Aorta (tissue), 5 donors: Measurements from ENCODE around the gene ARHGEF10L. TPM values are rescaled to one million over a fixed set of nuclear protein-coding genes. Genes with fewer than 3 reads are reported as not detected.
A peak's percentile ranks its signal among the peaks of the same experiment; 100 is the strongest.

Experiments used
- ATAC-seq: fragments of 200-7000 bp; cut with Tn5 transposase; one replicate; pipeline ENCODE4 v1.9.1; 2022; ENCODE audit warnings: moderate library complexity; ENCODE audit not compliant: low FRiP score
- DNase-seq, 2 donors: peaks; one replicate each; pipeline ENCODE4 v3.0.0-alpha.2; 2020
- H3K27ac ChIP-seq, 2 donors: one replicate each; pipeline ENCODE4 v1.5.1; 2013; ENCODE audit warnings: low read length in 2 of 2, mild to moderate bottlenecking in 2 of 2, moderate library complexity in 2 of 2, control low read depth in 1 of 2, inconsistent platforms in 1 of 2, low read depth in 1 of 2
- H3K27me3 ChIP-seq, 2 donors: one replicate each; pipeline ENCODE4 v1.6.1; 2013; ENCODE audit warnings: control low read depth in 1 of 2, low read length in 1 of 2, mild to moderate bottlenecking in 1 of 2, moderate library complexity in 1 of 2; ENCODE audit not compliant: insufficient read depth in 2 of 2, control insufficient read depth in 1 of 2
- H3K36me3 ChIP-seq, 2 donors: one replicate each; pipeline ENCODE4 v1.6.1; 2013; ENCODE audit warnings: control low read depth in 1 of 2, low read length in 1 of 2, mild to moderate bottlenecking in 1 of 2; ENCODE audit not compliant: insufficient read depth in 2 of 2, control insufficient read depth in 1 of 2
- H3K4me1 ChIP-seq, 2 donors: one replicate each; pipeline ENCODE4 v1.6.1; 2013; ENCODE audit warnings: low read length in 2 of 2, control low read depth in 1 of 2, mild to moderate bottlenecking in 1 of 2, moderate library complexity in 1 of 2; ENCODE audit not compliant: insufficient read depth in 2 of 2, control insufficient read depth in 1 of 2
- H3K4me3 ChIP-seq, 2 donors: one replicate each; pipeline ENCODE4 v1.5.1; 2013; ENCODE audit warnings: low read length in 2 of 2, control low read depth in 1 of 2, mild to moderate bottlenecking in 1 of 2
- H3K9me3 ChIP-seq: one replicate; pipeline ENCODE4 v1.6.1; 2013; ENCODE audit warnings: mild to moderate bottlenecking, low read length; ENCODE audit not compliant: control insufficient read depth
- WGBS, 2 donors: extraction: QIAGEN DNeasy Blood & Tissue Kit; methylation state at CpG; one replicate each; pipeline ENCODE4 v1.1.7; 2013; 5-methylcytosine and 5-hydroxymethylcytosine counted together
- intact Hi-C, 2 donors: fragments of 100-400 bp; cut with DNase I; formaldehyde crosslinking; loops; one replicate each; pipeline versions ENCODE4 v1.14.2 to v1.15.0; 2022
- polyA plus RNA-seq, 2 donors: library from polyadenylated mRNA; stranded (reverse); fragments of 200-250 nt; gene quantifications; one replicate each; pipeline ENCODE4 v1.2.3, GENCODE V29; 2013
- total RNA-seq, 2 donors: library from RNA; stranded (reverse); fragmentation: NEBNext Ultra II Directional; extraction: Animal tissue kit (Norgen Biotek cat#: 25700); gene quantifications; one replicate each; pipeline ENCODE4 v1.2.1, GENCODE V29; 2021
- donor health status: healthy with polysubstance abuse.
- donor health status: Bipolar disorder and iron deficiency.
- donor health status: DM: no; HTN: no; CAD: no.
- donor health status: DM: no; HTN: no; CAD: no.
- donor health status: DM: yes; HTN: yes; CAD: no.

Gene ARHGEF10L
- total and polyA plus RNA-seq, 4 donors: 24.0 to 190 (median 133) TPM

GRCh38 chr1:17630986-17631385 lies 91.5 kb downstream of the ARHGEF10L start:
- DNase-seq: no peak
- intact Hi-C loops: loop anchor here in 1 of 2 donors (1.0 kb wide), 1 partner anchor 13 kb away; no protein-coding TSS in a partner anchor
- H3K9me3 ChIP-seq: no peaks in the 10 kb centered on the region
- H3K27me3 ChIP-seq: no peaks in the 10 kb centered on the region
- peak overlapping the region; percentile 49 to 51 for H3K27ac ChIP-seq
- H3K4me1 ChIP-seq: no peaks in the 10 kb centered on the region
- no peak overlapping the region for H3K4me3 ChIP-seq
- H3K36me3 ChIP-seq: peaks cover 0 to 16% of the 10 kb centered on the region in 2 donors
- ATAC-seq: no peak
- 55 to 58% methylated on average over 6 of the region's 6 CpGs for WGBS, 2 donors

DNA sequence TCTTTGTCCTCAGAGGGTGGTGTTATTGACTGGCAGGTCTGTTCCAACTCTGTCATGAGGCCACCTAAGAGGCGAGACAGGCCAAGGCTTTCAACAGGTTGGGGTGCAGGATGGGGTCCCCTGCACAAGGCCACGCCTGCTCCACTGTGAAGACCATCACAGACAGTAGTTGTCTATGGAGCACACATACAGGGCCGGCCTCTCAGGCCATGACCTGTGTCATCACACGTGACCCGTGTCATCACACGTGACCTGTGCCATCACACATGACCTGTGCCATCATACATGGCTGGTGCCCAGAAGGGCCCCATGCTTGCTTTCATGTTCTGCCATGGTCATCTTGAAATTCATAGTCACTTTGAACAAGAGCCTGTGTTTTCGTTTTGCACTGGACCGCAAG lies 91.9 kb downstream of the ARHGEF10L start:
- Histone ChIP-seq H3K4me1 (no peaks in the 10 kb centered on the region), H3K36me3 (peaks cover 0 to 14% of the 10 kb centered on the region in 2 donors), H3K27me3 (no peaks in the 10 kb centered on the region), H3K4me3 (no peak overlapping the region), H3K27ac (peak overlapping the region; percentile 10 to 49), H3K9me3 (no peaks in the 10 kb centered on the region)
- DNase-seq (peak in 1 of 2 donors; percentile 76), ATAC-seq (no peak)
- 76 to 78% methylated on average over 8 of the region's 8 CpGs for WGBS, 2 donors
- intact Hi-C loops: no loop called here

- peak overlapping the region; percentile 10 to 49 for H3K27ac ChIP-seq
These were observed 92.6 kb downstream of the ARHGEF10L start for GRCh38 chr1:17632106-17632505.

DNA sequence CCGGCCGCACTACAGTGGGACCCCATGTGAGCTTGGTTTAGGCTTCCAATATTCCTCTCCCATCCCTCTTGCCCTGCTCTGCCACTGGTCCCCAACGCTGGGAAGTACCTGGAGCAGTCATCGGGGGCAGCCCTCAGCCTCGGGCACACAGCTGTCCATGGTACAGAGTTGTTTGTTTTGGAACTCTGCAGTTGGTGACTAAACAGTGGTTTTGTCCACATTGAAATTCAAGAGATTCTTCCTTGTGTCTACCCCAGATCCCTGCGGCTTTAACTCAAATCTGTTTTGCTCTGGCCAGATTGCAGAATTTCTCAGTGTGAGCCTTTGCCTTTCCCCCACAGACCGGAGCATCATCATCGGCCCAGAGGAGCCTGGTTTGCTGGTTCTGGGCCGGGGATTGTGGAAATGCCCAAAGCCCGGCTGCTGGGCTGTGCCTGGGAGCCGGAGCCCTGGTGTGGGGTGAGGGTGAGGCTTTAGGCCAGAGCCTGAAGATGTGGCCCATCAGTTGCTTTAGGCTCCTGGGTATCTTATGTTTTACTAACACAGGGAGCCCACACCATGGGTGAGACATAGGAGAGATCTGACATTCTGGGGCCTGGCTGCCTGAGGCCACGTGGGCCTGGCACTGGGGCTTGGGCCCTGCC lies 93.2 kb downstream of the ARHGEF10L start:
- H3K36me3 ChIP-seq: peaks cover 0 to 15% of the 10 kb centered on the region in 2 donors
- H3K27ac ChIP-seq: peak overlapping the region; percentile 49 to 53
- DNase-seq: no peak
- 17 to 22% methylated on average over 12 of the region's 12 CpGs for WGBS, 2 donors
- no peaks in the 10 kb centered on the region for H3K9me3 ChIP-seq
- H3K4me1 ChIP-seq: no peaks in the 10 kb centered on the region
- H3K4me3 ChIP-seq: no peak overlapping the region
- no peak for ATAC-seq
- intact Hi-C loops: no loop called here
- no peaks in the 10 kb centered on the region for H3K27me3 ChIP-seq

More at GRCh38 chr1:17632106-17632505, 92.6 kb downstream of the ARHGEF10L start:
- no peak for ATAC-seq
- Histone ChIP-seq H3K27me3 (no peaks in the 10 kb centered on the region), H3K9me3 (no peaks in the 10 kb centered on the region), H3K36me3 (peaks cover 0 to 16% of the 10 kb centered on the region in 2 donors), H3K4me1 (no peaks in the 10 kb centered on the region), H3K4me3 (no peak overlapping the region)
- WGBS, 2 donors: 30 to 36% methylated on average over 19 of the region's 19 CpGs
- DNase-seq: no peak
- intact Hi-C loops: no loop called here

GRCh38 chr1:17633654-17634053 lies 94.2 kb downstream of the ARHGEF10L start:
- WGBS, 2 donors: 9 to 11% methylated on average over 8 of the region's 8 CpGs
- H3K4me1 ChIP-seq: no peaks in the 10 kb centered on the region
- ATAC-seq (no peak), DNase-seq (peak; percentile 75 to 82)
- intact Hi-C loops: no loop called here
- H3K4me3 ChIP-seq: no peak overlapping the region
- no peaks in the 10 kb centered on the region for H3K9me3 ChIP-seq
- no peaks in the 10 kb centered on the region for H3K27me3 ChIP-seq
- peaks cover 3 to 23% of the 10 kb centered on the region in 2 donors for H3K36me3 ChIP-seq
- H3K27ac ChIP-seq: peak overlapping the region; percentile 4 to 80

DNA sequence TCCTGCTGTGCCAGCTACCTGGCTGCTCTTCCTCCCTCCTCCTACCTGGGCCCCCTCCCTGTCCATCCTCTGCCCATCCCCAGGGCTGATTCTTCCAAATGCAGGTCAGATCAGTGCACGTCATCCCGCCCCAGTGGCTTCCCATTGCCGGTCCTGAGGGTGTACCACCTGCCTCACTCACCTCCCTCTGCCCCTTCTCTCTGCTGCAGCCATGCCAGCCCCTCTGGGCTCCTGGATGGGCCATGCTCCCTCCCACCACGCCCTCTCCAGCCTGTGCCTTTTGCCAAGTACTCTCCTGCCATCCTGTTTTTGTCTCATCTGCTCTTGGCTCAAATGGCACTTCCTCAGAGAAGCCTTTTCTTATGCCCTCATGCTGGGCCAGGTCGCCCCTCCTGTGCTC lies 95.8 kb downstream of the ARHGEF10L start:
- Histone ChIP-seq H3K36me3 (peaks cover 6 to 32% of the 10 kb centered on the region in 2 donors), H3K4me3 (no peak overlapping the region), H3K9me3 (no peaks in the 10 kb centered on the region), H3K27me3 (no peaks in the 10 kb centered on the region), H3K27ac (no peak overlapping the region), H3K4me1 (no peaks in the 10 kb centered on the region)
- DNase-seq (no peak), ATAC-seq (no peak)
- WGBS, 2 donors: 79 to 84% methylated on average over 5 of the region's 5 CpGs
- intact Hi-C loops: no loop called here

DNA sequence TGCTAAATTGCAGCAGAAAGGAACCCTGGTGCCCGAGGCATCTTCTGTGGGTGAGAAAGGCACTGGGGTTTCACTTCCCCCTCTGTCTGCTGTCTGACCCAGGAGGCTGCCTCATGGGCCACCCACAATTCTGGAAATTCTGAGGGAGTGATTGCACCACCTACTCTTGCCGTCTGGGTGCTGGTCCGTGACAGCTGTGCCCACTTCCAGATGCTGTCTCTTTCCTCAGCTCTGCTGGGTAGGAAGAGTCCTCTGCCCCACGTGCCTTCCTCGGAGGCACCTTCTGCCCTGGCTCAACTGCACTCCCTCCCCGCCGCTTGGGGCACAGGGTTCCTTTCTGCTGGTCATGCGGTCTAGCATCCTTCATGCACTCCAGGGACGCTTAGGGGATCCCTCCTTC lies 96.3 kb downstream of the ARHGEF10L start:
- no peak overlapping the region for H3K4me3 ChIP-seq
- H3K9me3 ChIP-seq: no peaks in the 10 kb centered on the region
- peaks cover 6 to 32% of the 10 kb centered on the region in 2 donors for H3K36me3 ChIP-seq
- intact Hi-C loops: no loop called here
- DNase-seq (peak in 1 of 2 donors; percentile 86), ATAC-seq (no peak)
- no peaks in the 10 kb centered on the region for H3K4me1 ChIP-seq
- H3K27ac ChIP-seq: peak overlapping the region in 1 of 2 donors; percentile 13
- WGBS, 2 donors: 72 to 74% methylated on average over 9 of the region's 9 CpGs
- no peaks in the 10 kb centered on the region for H3K27me3 ChIP-seq

- Histone ChIP-seq H3K9me3 (no peaks in the 10 kb centered on the region), H3K4me1 (no peaks in the 10 kb centered on the region), H3K36me3 (peaks cover 6 to 32% of the 10 kb centered on the region in 2 donors), H3K27me3 (no peaks in the 10 kb centered on the region), H3K27ac (peak overlapping the region in 1 of 2 donors; percentile 47), H3K4me3 (no peak overlapping the region)
- ATAC-seq (no peak), DNase-seq (no peak)
- 51 to 52% methylated on average over 3 of the region's 3 CpGs for WGBS, 2 donors
- intact Hi-C loops: no loop called here
These were observed 97.1 kb downstream of the ARHGEF10L start for GRCh38 chr1:17636612-17637011.

- intact Hi-C loops: no loop called here
- H3K27me3 ChIP-seq: no peaks in the 10 kb centered on the region
- DNase-seq (no peak), ATAC-seq (no peak)
- no peaks in the 10 kb centered on the region for H3K4me1 ChIP-seq
- peaks cover 6 to 32% of the 10 kb centered on the region in 2 donors for H3K36me3 ChIP-seq
- H3K9me3 ChIP-seq: no peaks in the 10 kb centered on the region
- H3K4me3 ChIP-seq: no peak overlapping the region
- 86 to 93% methylated on average over 4 of the region's 4 CpGs for WGBS, 2 donors
- H3K27ac ChIP-seq: peak overlapping the region in 1 of 2 donors; percentile 47
These were observed 97.6 kb downstream of the ARHGEF10L start for GRCh38 chr1:17637055-17637454.
